A673 (cell line): ENCODE data around the gene RBMS1. TPM values are rescaled to one million over a fixed set of nuclear protein-coding genes. Genes with fewer than 3 reads are reported as not detected.

Experiments
- BruUV-seq: library from RNA; stranded (reverse); fragments of 400-500 nt; replicated peaks from 2 replicates; lab custom pipeline; 2021; lab: Mats Ljungman, UMichigan
- CTCF ChIA-PET: fragments of 300-600 bp; sonication (Branson Sonifier 250); formaldehyde crosslinking; loops from one replicate; lab custom pipeline; 2022; ENCODE audit warnings: antibody characterized with exemption; lab: Charles Lee
- POLR2A ChIA-PET: fragments of 300-600 bp; sonication (Branson Sonifier 250); formaldehyde crosslinking; loops from one replicate; lab custom pipeline; 2022; ENCODE audit warnings: antibody characterized with exemption; ENCODE audit not compliant: low non-redundant PET; lab: Charles Lee
- DNase-seq: peaks from one replicate; pipeline ENCODE4 v3.0.0-alpha.2; 2015; ENCODE audit warnings: low spot score
- H3K27ac ChIP-seq: fragments of 200-600 bp; sonication (generic); 2 replicates; pipeline ENCODE4 v1.5.1; 2016; ENCODE audit warnings: mixed run types, low read depth, mild to moderate bottlenecking, mixed read lengths, antibody characterized with exemption, low read length; ENCODE audit not compliant: poor library complexity, severe bottlenecking
- H3K27me3 ChIP-seq: fragments of 200-600 bp; sonication (generic); replicated peaks from 2 replicates; pipeline ENCODE4 v1.6.1; 2017; ENCODE audit warnings: mixed run types, low read depth, mild to moderate bottlenecking, mixed read lengths, antibody characterized with exemption, low read length; ENCODE audit not compliant: insufficient read depth, poor library complexity
- H3K36me3 ChIP-seq: fragments of 200-600 bp; sonication (generic); 2 replicates; pipeline ENCODE4 v1.6.1; 2016; ENCODE audit warnings: mixed run types, mild to moderate bottlenecking, mixed read lengths, antibody characterized with exemption, low read length; ENCODE audit not compliant: insufficient read depth, poor library complexity, severe bottlenecking
- H3K4me1 ChIP-seq: fragments of 200-600 bp; sonication (generic); 2 replicates; pipeline ENCODE4 v1.6.1; 2017; ENCODE audit warnings: mixed run types, mild to moderate bottlenecking, mixed read lengths, antibody characterized with exemption, low read length; ENCODE audit not compliant: insufficient read depth, poor library complexity, severe bottlenecking
- H3K4me3 ChIP-seq: fragments of 200-600 bp; sonication (generic); 2 replicates; pipeline ENCODE4 v1.5.1; 2016; ENCODE audit warnings: low read depth, mixed run types, mild to moderate bottlenecking, mixed read lengths, low read length; ENCODE audit not compliant: poor library complexity, severe bottlenecking
- H3K9me3 ChIP-seq: fragments of 200-600 bp; sonication (generic); 2 replicates; pipeline ENCODE4 v1.6.1; 2016; ENCODE audit warnings: mixed run types, low read depth, mild to moderate bottlenecking, mixed read lengths, antibody characterized with exemption, low read length; ENCODE audit not compliant: poor library complexity, severe bottlenecking
- EZH2 ChIP-seq: fragments of 200-600 bp; sonication (generic); IDR thresholded peaks from 2 replicates; pipeline ENCODE4 v1.6.1; 2017; ENCODE audit warnings: borderline replicate concordance, low read depth, mild to moderate bottlenecking, mixed read lengths, antibody characterized with exemption, low read length; ENCODE audit not compliant: poor library complexity, severe bottlenecking
- intact Hi-C: fragments of 100-400 bp; cut with micrococcal nuclease; formaldehyde crosslinking; loops from one replicate; pipeline ENCODE4 v1.10.0; 2022; ENCODE audit not compliant: unreplicated experiment
- total RNA-seq: library from RNA; stranded (reverse); gene quantifications from 2 replicates; pipeline ENCODE4 v1.2.3, GENCODE V29; 2021
- TF ChIP-seq, protein P1 (sequence below): fragments of 300-800, 200-600 bp; sonication (generic); conservative IDR thresholded peaks from 2 replicates; pipeline ENCODE4 v1.5.1; 2017; ENCODE audit warnings: low read depth, mild to moderate bottlenecking, antibody characterized with exemption, low read length, moderate library complexity, mixed read lengths

Gene RBMS1
- total RNA-seq, 1 experiment from 2014 or later = 84.9 TPM

DNA sequence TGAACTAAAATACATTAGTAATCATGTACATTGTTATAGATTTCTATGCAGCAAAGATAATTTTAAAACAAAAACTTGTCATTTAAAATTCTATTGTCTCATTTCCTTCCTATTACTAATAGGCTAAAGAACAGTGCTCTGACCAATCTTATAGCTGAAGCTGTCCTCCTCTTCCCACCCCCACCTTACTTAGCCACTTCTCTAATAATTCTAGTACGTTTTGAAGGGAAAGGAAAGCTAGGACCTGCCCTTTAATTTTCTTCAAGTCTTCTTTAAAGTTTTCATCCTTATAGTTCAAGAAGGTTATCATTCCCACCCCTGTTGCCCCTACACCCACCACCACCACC lies 121.6 kb downstream of the RBMS1 start:
- Histone ChIP-seq H3K27ac (peak overlapping the region; percentile 76), H3K4me3 (no peak overlapping the region), H3K9me3 (no peaks in the 10 kb centered on the region), H3K36me3 (no peaks in the 10 kb centered on the region), H3K4me1 (peaks cover 92% of the 10 kb centered on the region), H3K27me3 (no peaks in the 10 kb centered on the region)
- no peak for TF ChIP-seq EZH2
- TF ChIP-seq, protein P1, sequence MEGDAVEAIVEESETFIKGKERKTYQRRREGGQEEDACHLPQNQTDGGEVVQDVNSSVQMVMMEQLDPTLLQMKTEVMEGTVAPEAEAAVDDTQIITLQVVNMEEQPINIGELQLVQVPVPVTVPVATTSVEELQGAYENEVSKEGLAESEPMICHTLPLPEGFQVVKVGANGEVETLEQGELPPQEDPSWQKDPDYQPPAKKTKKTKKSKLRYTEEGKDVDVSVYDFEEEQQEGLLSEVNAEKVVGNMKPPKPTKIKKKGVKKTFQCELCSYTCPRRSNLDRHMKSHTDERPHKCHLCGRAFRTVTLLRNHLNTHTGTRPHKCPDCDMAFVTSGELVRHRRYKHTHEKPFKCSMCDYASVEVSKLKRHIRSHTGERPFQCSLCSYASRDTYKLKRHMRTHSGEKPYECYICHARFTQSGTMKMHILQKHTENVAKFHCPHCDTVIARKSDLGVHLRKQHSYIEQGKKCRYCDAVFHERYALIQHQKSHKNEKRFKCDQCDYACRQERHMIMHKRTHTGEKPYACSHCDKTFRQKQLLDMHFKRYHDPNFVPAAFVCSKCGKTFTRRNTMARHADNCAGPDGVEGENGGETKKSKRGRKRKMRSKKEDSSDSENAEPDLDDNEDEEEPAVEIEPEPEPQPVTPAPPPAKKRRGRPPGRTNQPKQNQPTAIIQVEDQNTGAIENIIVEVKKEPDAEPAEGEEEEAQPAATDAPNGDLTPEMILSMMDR = no peak
- DNase-seq = no peak
- BruUV-seq = no TSS peak
- POLR2A ChIA-PET = no interaction called here
- CTCF ChIA-PET = no interaction called here
- intact Hi-C loops = loop anchor here (5.0 kb wide), 1 partner anchor 55 kb away; no protein-coding TSS in a partner anchor

- DNase-seq = peak; percentile 89
- H3K27ac ChIP-seq = peak overlapping the region; percentile 76
- no peaks in the 10 kb centered on the region for H3K36me3 ChIP-seq
- ChIA-PET CTCF (no interaction called here), POLR2A (no interaction called here)
- H3K4me3 ChIP-seq = no peak overlapping the region
- intact Hi-C loops = loop anchor here (5.0 kb wide), 1 partner anchor 56 kb away; no protein-coding TSS in a partner anchor
- peaks cover 93% of the 10 kb centered on the region for H3K4me1 ChIP-seq
- BruUV-seq = no TSS peak
- TF ChIP-seq, protein P1 = no peak
- TF ChIP-seq EZH2 = no peak
- no peaks in the 10 kb centered on the region for H3K27me3 ChIP-seq
- H3K9me3 ChIP-seq = no peaks in the 10 kb centered on the region
These were observed 122.2 kb downstream of the RBMS1 start for GRCh38 chr2:160371251-160372009.

GRCh38 chr2:160368988-160369930 lies 124.3 kb downstream of the RBMS1 start:
- TF ChIP-seq, protein P1 = no peak
- TF ChIP-seq EZH2 = no peak
- no peaks in the 10 kb centered on the region for H3K27me3 ChIP-seq
- no peaks in the 10 kb centered on the region for H3K36me3 ChIP-seq
- ChIA-PET POLR2A (no interaction called here), CTCF (no interaction called here)
- no peaks in the 10 kb centered on the region for H3K9me3 ChIP-seq
- H3K27ac ChIP-seq = peak overlapping the region; percentile 20
- peaks cover 95% of the 10 kb centered on the region for H3K4me1 ChIP-seq
- no peak for DNase-seq
- no peak overlapping the region for H3K4me3 ChIP-seq
- no TSS peak for BruUV-seq
- intact Hi-C loops = no loop called here
